NCI-H69 (cell line): Measurements from ENCODE around the gene ABCB6.
"Not testable (repeated sequence)": the region's sequence is repeated elsewhere in the genome, so short reads cannot be mapped to it uniquely, and the experiment has no call there.

Experiments
- DNase-seq: peaks from one replicate; lab custom pipeline; 2025; lab: John Stamatoyannopoulos, UW

ABCB6 gene

GRCh38 chr2:219218732-219219701 lies at the start of gene ABCB6:
Gene ABCB6 (minus strand): TSS chr2:219218958. CDS start chr2:219218673, 285 bp downstream.
- peak; percentile 94 for DNase-seq

- DNase-seq = no peak
These were observed 49.5 kb upstream of the ABCB6 start for GRCh38 chr2:219268294-219268693.

- peak; percentile 17 for DNase-seq
These were observed 48.1 kb upstream of the ABCB6 start for GRCh38 chr2:219266886-219267285.

GRCh38 chr2:219266232-219266631 lies 47.5 kb upstream of the ABCB6 start:
- no peak for DNase-seq

- DNase-seq = no peak
These were observed 42.5 kb upstream of the ABCB6 start for GRCh38 chr2:219261024-219261855.

- not testable (repeated sequence) for DNase-seq
These were observed 40.2 kb upstream of the ABCB6 start for GRCh38 chr2:219258942-219259341.

- no peak for DNase-seq
These were observed 35.9 kb upstream of the ABCB6 start for GRCh38 chr2:219254590-219255201.

GRCh38 chr2:219253753-219254589 lies 35.2 kb upstream of the ABCB6 start, which contains the start of gene TUBA4A:
Gene TUBA4A (minus strand): TSS chr2:219253918. CDS start chr2:219253858, 60 bp downstream.
- peak; percentile 89 for DNase-seq

GRCh38 chr2:219252900-219253752 lies 34.4 kb upstream of the ABCB6 start, which contains the start of gene TUBA4B:
Gene TUBA4B (plus strand): TSS chr2:219253243. CDS start chr2:219253408, 165 bp downstream.
- DNase-seq = peak; percentile 70

- peak; percentile 79 for DNase-seq
These were observed 33.8 kb upstream of the ABCB6 start for GRCh38 chr2:219252570-219252899.

- DNase-seq = no peak
These were observed 33.3 kb upstream of the ABCB6 start for GRCh38 chr2:219252084-219252483.

- no peak for DNase-seq
These were observed 32.9 kb upstream of the ABCB6 start for GRCh38 chr2:219251656-219252055.

- DNase-seq = no peak
These were observed 31.5 kb upstream of the ABCB6 start for GRCh38 chr2:219250049-219250781.

- DNase-seq = peak; percentile 93
These were observed 30.6 kb upstream of the ABCB6 start for GRCh38 chr2:219249203-219249980.

GRCh38 chr2:219248845-219249202 lies 30.1 kb upstream of the ABCB6 start:
- no peak for DNase-seq

GRCh38 chr2:219247678-219248642 lies 29.2 kb upstream of the ABCB6 start:
- no peak for DNase-seq

GRCh38 chr2:219246559-219246958 lies 27.8 kb upstream of the ABCB6 start:
- DNase-seq = no peak

GRCh38 chr2:219245899-219246230 lies 27.1 kb upstream of the ABCB6 start:
- no peak for DNase-seq
